Naive B cell (primary cell): Measurements from ENCODE around the gene B3GALT6. TPM values are rescaled to one million over a fixed set of nuclear protein-coding genes. Genes with fewer than 3 reads are reported as not detected.

Experiments
- ATAC-seq, 2 donors: fragments of 150-1000 bp; cut with Tn5 transposase; 2 replicates each; pipeline ENCODE4 v1.10.0; 2021; ENCODE audit warnings: low read depth in 2 of 2, mild to moderate bottlenecking in 2 of 2, moderate library complexity in 2 of 2
- DNase-seq: peaks from one replicate; pipeline ENCODE4 v3.0.0; 2022
- H3K27ac Mint-ChIP-seq, 6 donors: one replicate each; pipeline ENCODE4 v1.8.0; 2020 to 2022; ENCODE audit warnings: mild to moderate bottlenecking in 6 of 6, mixed read lengths in 6 of 6, moderate library complexity in 5 of 6, inconsistent platforms in 2 of 6
- H3K27me3 Mint-ChIP-seq, 3 donors: one replicate each; pipeline ENCODE4 v1.8.0; 2021 to 2022; ENCODE audit warnings: mixed read lengths in 3 of 3, mild to moderate bottlenecking in 1 of 3
- H3K36me3 Mint-ChIP-seq, 2 donors: one replicate each; pipeline ENCODE4 v1.8.0; 2020 to 2022; ENCODE audit warnings: mixed read lengths in 2 of 2, inconsistent platforms in 1 of 2, mild to moderate bottlenecking in 1 of 2
- H3K4me1 Mint-ChIP-seq, 3 donors: one replicate each; pipeline ENCODE4 v1.8.0; 2020 to 2022; ENCODE audit warnings: mixed read lengths in 3 of 3, inconsistent platforms in 1 of 3, mild to moderate bottlenecking in 1 of 3, moderate library complexity in 1 of 3
- H3K4me3 Mint-ChIP-seq, 8 donors: one replicate each; pipeline ENCODE4 v1.8.0; 2020 to 2022; ENCODE audit warnings: mild to moderate bottlenecking in 8 of 8, mixed read lengths in 8 of 8, moderate library complexity in 8 of 8, inconsistent platforms in 2 of 8
- H3K9me3 Mint-ChIP-seq, 7 donors: one replicate each; pipeline ENCODE4 v1.8.0; 2020 to 2022; ENCODE audit warnings: mixed read lengths in 7 of 7, mild to moderate bottlenecking in 5 of 7, inconsistent platforms in 2 of 7, moderate library complexity in 1 of 7
- polyA plus RNA-seq, 6 donors: library from polyadenylated mRNA; unstranded; fragments of 300-500 nt; fragmentation: Illumina TruSeq; gene quantifications; one replicate each; pipeline ENCODE4 v1.2.3, GENCODE V29; 2021; ENCODE audit warnings: low read depth in 6 of 6

The B3GALT6 gene
- polyA plus RNA-seq, 6 donors from 2014 or later: 6.9 to 22.9 (median 12.9) TPM

- Mint-ChIP-seq H3K36me3 (peaks cover 0 to 8% of the 10 kb centered on the region in 2 donors), H3K27me3 (no peaks in the 10 kb centered on the region), H3K9me3 (no peaks in the 10 kb centered on the region), H3K27ac (no peak overlapping the region), H3K4me3 (peak overlapping the region in 2 of 8 donors; percentile 41 to 47), H3K4me1 (peaks cover 19 to 41% (median 20%) of the 10 kb centered on the region in 3 donors)
- ATAC-seq: no peak
- no peak for DNase-seq
Observed at GRCh38 chr1:1225913-1226312, 6.1 kb upstream of the B3GALT6 start.

- DNase-seq (no peak), ATAC-seq (no peak)
- Mint-ChIP-seq H3K27me3 (no peaks in the 10 kb centered on the region), H3K9me3 (no peaks in the 10 kb centered on the region), H3K27ac (no peak overlapping the region), H3K36me3 (peaks cover 0 to 8% of the 10 kb centered on the region in 2 donors), H3K4me3 (no peak overlapping the region), H3K4me1 (peaks cover 20 to 44% (median 23%) of the 10 kb centered on the region in 3 donors)
Observed at GRCh38 chr1:1226566-1227362, 5.3 kb upstream of the B3GALT6 start.

- Mint-ChIP-seq H3K4me3 (no peak overlapping the region), H3K9me3 (no peaks in the 10 kb centered on the region), H3K36me3 (peaks cover 0 to 8% of the 10 kb centered on the region in 2 donors), H3K27me3 (no peaks in the 10 kb centered on the region), H3K4me1 (peaks cover 20 to 44% (median 23%) of the 10 kb centered on the region in 3 donors), H3K27ac (no peak overlapping the region)
- DNase-seq: no peak
- ATAC-seq: no peak
Observed at GRCh38 chr1:1227386-1227785, 4.7 kb upstream of the B3GALT6 start.

GRCh38 chr1:1228187-1228586, 3.9 kb upstream of the B3GALT6 start:
- Mint-ChIP-seq H3K36me3 (peaks cover 0 to 3% of the 10 kb centered on the region in 2 donors), H3K4me1 (peaks cover 20 to 38% (median 21%) of the 10 kb centered on the region in 3 donors), H3K9me3 (no peaks in the 10 kb centered on the region), H3K27ac (no peak overlapping the region), H3K4me3 (no peak overlapping the region), H3K27me3 (no peaks in the 10 kb centered on the region)
- DNase-seq (no peak), ATAC-seq (no peak)

GRCh38 chr1:1228596-1229321, 3.3 kb upstream of the B3GALT6 start:
- peaks cover 24 to 36% (median 25%) of the 10 kb centered on the region in 3 donors for H3K4me1 Mint-ChIP-seq
- H3K4me3 Mint-ChIP-seq: peak overlapping the region in 1 of 8 donors; percentile 96
- no peaks in the 10 kb centered on the region for H3K9me3 Mint-ChIP-seq
- ATAC-seq (no peak), DNase-seq (no peak)
- H3K36me3 Mint-ChIP-seq: no peaks in the 10 kb centered on the region
- no peaks in the 10 kb centered on the region for H3K27me3 Mint-ChIP-seq
- peak overlapping the region in 1 of 6 donors; percentile 63 for H3K27ac Mint-ChIP-seq

GRCh38 chr1:1229770-1230169, 2.3 kb upstream of the B3GALT6 start:
- Mint-ChIP-seq H3K9me3 (no peaks in the 10 kb centered on the region), H3K27me3 (no peaks in the 10 kb centered on the region), H3K27ac (peak overlapping the region in 2 of 6 donors; percentile 33 to 91), H3K4me1 (peaks cover 25 to 37% (median 35%) of the 10 kb centered on the region in 3 donors), H3K4me3 (peak overlapping the region in 6 of 8 donors; percentile 16 to 96 (median 76)), H3K36me3 (no peaks in the 10 kb centered on the region)
- ATAC-seq: no peak
- DNase-seq: no peak

GRCh38 chr1:1230656-1231399, 1.2 kb upstream of the B3GALT6 start:
- DNase-seq (no peak), ATAC-seq (no peak)
- Mint-ChIP-seq H3K36me3 (no peaks in the 10 kb centered on the region), H3K4me3 (peak overlapping the region; percentile 84 to 96 (median 93)), H3K4me1 (peaks cover 19 to 34% (median 31%) of the 10 kb centered on the region in 3 donors), H3K9me3 (no peaks in the 10 kb centered on the region), H3K27ac (peak overlapping the region; percentile 24 to 93 (median 86)), H3K27me3 (no peaks in the 10 kb centered on the region)

GRCh38 chr1:1231400-1232207, 433 bp upstream of the B3GALT6 start, which contains the start of gene SDF4:
SDF4 (minus strand) TSS chr1:1232001; CDS start chr1:1228772, 3,229 bp downstream.
- H3K4me3 Mint-ChIP-seq: peak within 1 kb of the TSS; percentile 84 to 96 (median 93)
- peak; percentile 97 for DNase-seq
- H3K27ac Mint-ChIP-seq: peak within 1 kb of the TSS; percentile 78 to 93 (median 87)
- no peaks in the 10 kb centered on the region for H3K9me3 Mint-ChIP-seq
- H3K36me3 Mint-ChIP-seq: no peaks in the 10 kb centered on the region
- no peaks in the 10 kb centered on the region for H3K27me3 Mint-ChIP-seq
- H3K4me1 Mint-ChIP-seq: peaks cover 19 to 29% (median 29%) of the 10 kb centered on the region in 3 donors
- peak; percentile 95 to 97 for ATAC-seq

GRCh38 chr1:1232796-1233566, 944 bp downstream of the B3GALT6 start:
- peak overlapping the region; percentile 33 to 86 (median 79) for H3K4me3 Mint-ChIP-seq
- H3K9me3 Mint-ChIP-seq: no peaks in the 10 kb centered on the region
- DNase-seq (no peak), ATAC-seq (no peak)
- peaks cover 19 to 34% (median 29%) of the 10 kb centered on the region in 3 donors for H3K4me1 Mint-ChIP-seq
- H3K27me3 Mint-ChIP-seq: no peaks in the 10 kb centered on the region
- H3K27ac Mint-ChIP-seq: peak overlapping the region in 5 of 6 donors; percentile 68 to 92 (median 82)
- H3K36me3 Mint-ChIP-seq: no peaks in the 10 kb centered on the region

GRCh38 chr1:1233567-1233892, 1.5 kb downstream of the B3GALT6 start:
- no peaks in the 10 kb centered on the region for H3K27me3 Mint-ChIP-seq
- DNase-seq: no peak
- no peaks in the 10 kb centered on the region for H3K9me3 Mint-ChIP-seq
- peak overlapping the region in 7 of 8 donors; percentile 77 to 86 (median 78) for H3K4me3 Mint-ChIP-seq
- ATAC-seq: no peak
- H3K27ac Mint-ChIP-seq: peak overlapping the region in 5 of 6 donors; percentile 16 to 92 (median 82)
- peaks cover 19 to 38% (median 29%) of the 10 kb centered on the region in 3 donors for H3K4me1 Mint-ChIP-seq
- no peaks in the 10 kb centered on the region for H3K36me3 Mint-ChIP-seq

- ATAC-seq (no peak), DNase-seq (no peak)
- H3K27me3 Mint-ChIP-seq: peaks cover 0 to 4% (median 0%) of the 10 kb centered on the region in 3 donors
- peaks cover 19 to 37% (median 29%) of the 10 kb centered on the region in 3 donors for H3K4me1 Mint-ChIP-seq
- no peaks in the 10 kb centered on the region for H3K9me3 Mint-ChIP-seq
- no peaks in the 10 kb centered on the region for H3K36me3 Mint-ChIP-seq
- peak overlapping the region in 5 of 6 donors; percentile 37 to 88 (median 82) for H3K27ac Mint-ChIP-seq
- peak overlapping the region; percentile 29 to 86 (median 71) for H3K4me3 Mint-ChIP-seq
Observed at GRCh38 chr1:1234180-1234808, 2.3 kb downstream of the B3GALT6 start.
